ENCODE data around the gene PARP1.
A peak's percentile ranks its signal among the peaks of the same experiment; 100 is the strongest.
"Not testable (repeated sequence)": the region's sequence is repeated elsewhere in the genome, so short reads cannot be mapped to it uniquely, and the experiment has no call there.

The PARP1 gene

GRCh38 chr1:226428791-226429461 lies 21.0 kb upstream of the PARP1 start:
- peak; percentile 84 for DNase-seq

- no peak for DNase-seq
Measured at GRCh38 chr1:226428348-226428747, 20.5 kb upstream of the PARP1 start.

GRCh38 chr1:226427131-226427530 lies 19.2 kb upstream of the PARP1 start:
- DNase-seq, result no peak

GRCh38 chr1:226426395-226426794 lies 18.5 kb upstream of the PARP1 start:
- DNase-seq, result not testable (repeated sequence)

GRCh38 chr1:226425431-226426031 lies 17.6 kb upstream of the PARP1 start:
- DNase-seq, result no peak

- DNase-seq, result no peak
Measured at GRCh38 chr1:226425004-226425378, 17.1 kb upstream of the PARP1 start.

GRCh38 chr1:226424221-226425003 lies 16.5 kb upstream of the PARP1 start:
- DNase-seq, result peak; percentile 60

GRCh38 chr1:226422478-226422877 lies 14.6 kb upstream of the PARP1 start:
- DNase-seq, result no peak

- no peak for DNase-seq
Measured at GRCh38 chr1:226420897-226421296, 13.0 kb upstream of the PARP1 start.

- peak; percentile 18 for DNase-seq
Measured at GRCh38 chr1:226420328-226420727, 12.4 kb upstream of the PARP1 start.

GRCh38 chr1:226419284-226420029 lies 11.6 kb upstream of the PARP1 start:
- DNase-seq, result no peak

- no peak for DNase-seq
Measured at GRCh38 chr1:226417830-226418546, 10.1 kb upstream of the PARP1 start.

- DNase-seq, result no peak
Measured at GRCh38 chr1:226417350-226417749, 9.5 kb upstream of the PARP1 start.

GRCh38 chr1:226414098-226414698 lies 6.3 kb upstream of the PARP1 start:
- DNase-seq, result no peak

- DNase-seq, result no peak
Measured at GRCh38 chr1:226411619-226412018, 3.7 kb upstream of the PARP1 start.

GRCh38 chr1:226410958-226411357 lies 3.1 kb upstream of the PARP1 start:
- no peak for DNase-seq

GRCh38 chr1:226409392-226409791 lies 1.5 kb upstream of the PARP1 start:
- no peak for DNase-seq

- DNase-seq, result no peak
Measured at GRCh38 chr1:226408285-226409184, 642 bp upstream of the PARP1 start.

- DNase-seq, result no peak
Measured at GRCh38 chr1:226407199-226407496, 745 bp downstream of the PARP1 start.

- DNase-seq, result no peak
Measured at GRCh38 chr1:226406401-226406881, 1.5 kb downstream of the PARP1 start.

- no peak for DNase-seq
Measured at GRCh38 chr1:226405411-226405988, 2.4 kb downstream of the PARP1 start.

Measured in islet precursor cell (in vitro differentiated cells).